Sigmoid colon (tissue), 7 donors: ENCODE data around the gene CHMP2A. TPM values are rescaled to one million over a fixed set of nuclear protein-coding genes. Genes with fewer than 3 reads are reported as not detected.

Source experiments
- DNase-seq: peaks from one replicate; pipeline ENCODE4 v3.0.0-alpha.2; 2019
- H3K27ac ChIP-seq, 4 donors: fragments of 200-600 bp; sonication (generic); one replicate each; pipeline ENCODE4 v1.5.1; 2016 to 2019; ENCODE audit warnings: mild to moderate bottlenecking in 1 of 4
- H3K27me3 ChIP-seq, 3 donors: fragments of 200-600 bp; sonication (generic); one replicate each; pipeline ENCODE4 v1.5.1; 2019; ENCODE audit warnings: mild to moderate bottlenecking in 1 of 3
- H3K36me3 ChIP-seq, 4 donors: fragments of 200-600 bp; sonication (generic); one replicate each; pipeline ENCODE4 v1.5.1; 2016 to 2019
- H3K4me1 ChIP-seq, 4 donors: fragments of 200-600 bp; sonication (generic); one replicate each; pipeline ENCODE4 v1.5.1; 2017 to 2019
- H3K4me3 ChIP-seq, 4 donors: fragments of 200-600 bp; sonication (generic); one replicate each; pipeline ENCODE4 v1.5.1; 2017 to 2019; ENCODE audit warnings: mild to moderate bottlenecking in 2 of 4, moderate library complexity in 1 of 4
- H3K9me3 ChIP-seq, 4 donors: fragments of 200-600 bp in 3 of 4; sonication (generic) in 3 of 4; one replicate each; pipeline versions ENCODE4 v1.5.1 to v1.6.1; 2013 to 2019
- EP300 ChIP-seq, 4 donors: sonication (generic); formaldehyde crosslinking; IDR thresholded peaks; one replicate each; pipeline ENCODE4 v1.6.1; 2017; ENCODE audit warnings: antibody characterized with exemption in 4 of 4
- POLR2A ChIP-seq, 2 donors: fragments of 450-650 bp; IDR thresholded peaks; one replicate each; pipeline ENCODE4 v1.6.1; 2016; ENCODE audit warnings: antibody characterized with exemption in 2 of 2, mild to moderate bottlenecking in 2 of 2, moderate library complexity in 2 of 2
- POLR2AphosphoS5 ChIP-seq, 4 donors: sonication (generic); formaldehyde crosslinking; IDR thresholded peaks; one replicate each; pipeline ENCODE4 v1.6.1; 2017; ENCODE audit warnings: antibody characterized with exemption in 4 of 4
- WGBS, 2 donors: extraction: QIAGEN DNeasy Blood & Tissue Kit; methylation state at CpG; one replicate each; pipeline ENCODE4 v1.1.7; 2013; 5-methylcytosine and 5-hydroxymethylcytosine counted together
- intact Hi-C: fragments of 100-400 bp; cut with DNase I; formaldehyde crosslinking; loops from one replicate; pipeline ENCODE4 v1.15.1; 2023
- polyA plus RNA-seq, 3 donors: library from polyadenylated mRNA; stranded (reverse); fragments of 200-250 nt; gene quantifications; one replicate each; pipeline ENCODE4 v1.2.3, GENCODE V29; 2013
- total RNA-seq, 4 donors: library from RNA; depleted of rRNA; stranded (reverse); fragments of >200 nt; gene quantifications; one replicate each; pipeline ENCODE4 v1.1.0, GENCODE V29; 2016
- TF ChIP-seq, protein P1 (sequence below), 4 experiments: fragments of 450-650 bp in 3 of 4; fragments of 200-600 bp in 1 of 4; IDR thresholded peaks; one replicate each; pipeline ENCODE4 v1.5.1; 2016 to 2019; ENCODE audit warnings: antibody characterized with exemption in 4 of 4, mild to moderate bottlenecking in 3 of 4, moderate library complexity in 2 of 4
- donor health status: healthy with polysubstance abuse.
- donor health status: Bipolar disorder and iron deficiency.
- donor health status: healthy.

CHMP2A gene
- total and polyA plus RNA-seq, 7 donors = 101 to 372 (median 144) TPM

DNA sequence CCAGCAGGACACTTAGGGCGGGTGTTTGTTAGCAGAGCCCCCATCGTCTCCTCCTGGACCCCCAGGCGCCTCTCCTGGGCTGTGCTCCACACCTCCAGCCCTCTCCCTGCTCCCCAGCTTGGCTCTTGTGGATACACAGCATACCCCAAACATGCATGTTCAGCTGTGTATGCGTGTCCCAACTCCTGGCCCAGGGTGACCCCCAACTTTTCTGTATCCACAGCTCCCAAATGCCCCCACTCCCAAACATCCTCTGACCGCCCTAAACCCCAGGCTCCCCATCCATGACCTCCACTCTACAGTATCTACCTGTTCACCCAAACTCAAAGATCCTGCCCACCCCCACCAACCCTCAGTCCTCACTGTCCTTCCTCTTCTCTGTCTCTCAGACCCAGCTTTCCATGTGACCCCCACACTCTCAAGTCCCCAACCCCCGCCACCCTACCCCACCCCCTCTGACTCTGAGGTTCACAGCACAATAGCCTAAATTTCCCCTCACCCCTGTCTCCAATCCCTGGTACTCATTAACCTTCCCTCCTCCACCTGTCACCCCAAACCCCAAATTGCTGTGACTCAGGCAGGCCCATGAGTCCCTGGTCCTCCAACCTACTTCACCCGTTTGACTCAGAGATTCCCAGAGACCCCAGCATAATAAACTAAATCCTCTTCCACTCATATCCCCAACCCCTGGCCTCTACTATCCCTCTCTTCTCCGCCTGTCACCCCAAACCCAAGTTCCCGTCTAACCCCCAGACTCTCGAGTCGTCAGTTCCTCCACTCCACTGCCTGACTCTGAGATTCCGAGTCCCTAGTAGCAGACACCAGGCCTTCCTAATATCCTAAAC is 2.5 kb upstream of the CHMP2A start:
- intact Hi-C loops = loop anchor here (2.0 kb wide), 1 partner anchor 15 kb away; the partner anchor contains the start of gene MZF1
- TF ChIP-seq POLR2A (IDR thresholded peaks at IDR 0.05) = no peak
- TF ChIP-seq EP300 (IDR thresholded peaks at IDR 0.05) = no peak
- TF ChIP-seq POLR2AphosphoS5 (IDR thresholded peaks at IDR 0.05) = no peak
- TF ChIP-seq, protein P1, sequence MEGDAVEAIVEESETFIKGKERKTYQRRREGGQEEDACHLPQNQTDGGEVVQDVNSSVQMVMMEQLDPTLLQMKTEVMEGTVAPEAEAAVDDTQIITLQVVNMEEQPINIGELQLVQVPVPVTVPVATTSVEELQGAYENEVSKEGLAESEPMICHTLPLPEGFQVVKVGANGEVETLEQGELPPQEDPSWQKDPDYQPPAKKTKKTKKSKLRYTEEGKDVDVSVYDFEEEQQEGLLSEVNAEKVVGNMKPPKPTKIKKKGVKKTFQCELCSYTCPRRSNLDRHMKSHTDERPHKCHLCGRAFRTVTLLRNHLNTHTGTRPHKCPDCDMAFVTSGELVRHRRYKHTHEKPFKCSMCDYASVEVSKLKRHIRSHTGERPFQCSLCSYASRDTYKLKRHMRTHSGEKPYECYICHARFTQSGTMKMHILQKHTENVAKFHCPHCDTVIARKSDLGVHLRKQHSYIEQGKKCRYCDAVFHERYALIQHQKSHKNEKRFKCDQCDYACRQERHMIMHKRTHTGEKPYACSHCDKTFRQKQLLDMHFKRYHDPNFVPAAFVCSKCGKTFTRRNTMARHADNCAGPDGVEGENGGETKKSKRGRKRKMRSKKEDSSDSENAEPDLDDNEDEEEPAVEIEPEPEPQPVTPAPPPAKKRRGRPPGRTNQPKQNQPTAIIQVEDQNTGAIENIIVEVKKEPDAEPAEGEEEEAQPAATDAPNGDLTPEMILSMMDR (IDR thresholded peaks at IDR 0.05) = no peak

DNA sequence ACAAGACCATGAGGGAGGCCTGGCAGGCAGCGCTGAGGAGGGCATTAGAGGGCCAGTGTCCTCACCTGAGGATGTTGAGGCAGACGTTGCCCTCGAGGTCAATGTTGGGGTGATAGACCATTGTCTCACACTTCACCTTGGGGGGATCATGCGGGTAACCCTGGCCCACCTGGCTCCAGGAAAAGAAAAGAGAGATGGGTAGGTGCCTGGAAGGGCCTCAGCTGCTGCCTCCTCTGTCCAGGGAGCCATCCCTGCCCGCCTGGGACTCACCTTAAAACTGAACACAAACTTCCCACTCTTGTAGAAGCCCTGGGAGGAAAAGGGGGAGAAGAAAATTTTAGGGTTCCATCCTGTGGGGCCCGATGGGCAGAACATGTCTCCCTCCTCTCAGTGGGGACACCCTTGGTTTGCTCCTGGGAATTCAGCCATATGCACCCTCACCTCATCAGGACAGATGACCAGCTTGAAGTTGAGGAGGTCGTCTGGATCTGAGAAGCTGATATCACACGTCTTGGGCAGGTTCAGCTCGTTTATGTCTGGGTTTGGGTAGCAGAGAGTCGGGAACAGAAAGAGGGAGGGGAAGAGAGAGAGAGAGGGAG is 1.8 kb upstream of the CHMP2A start:
- peaks cover 0 to 62% (median 53%) of the 10 kb centered on the region in 4 donors for H3K4me1 ChIP-seq
- intact Hi-C loops = no loop called here
- DNase-seq = peak; percentile 63
- H3K27me3 ChIP-seq = no peaks in the 10 kb centered on the region
- 54 to 63% methylated on average over 10 of the region's 10 CpGs for WGBS, 2 donors
- TF ChIP-seq, protein P1 (IDR thresholded peaks at IDR 0.05) = no peak
- TF ChIP-seq POLR2A (IDR thresholded peaks at IDR 0.05) = no peak
- TF ChIP-seq EP300 (IDR thresholded peaks at IDR 0.05) = no peak
- TF ChIP-seq POLR2AphosphoS5 (IDR thresholded peaks at IDR 0.05) = no peak
- peak overlapping the region in 3 of 4 donors; percentile 81 to 84 (median 83) for H3K4me3 ChIP-seq
- H3K9me3 ChIP-seq = no peaks in the 10 kb centered on the region
- H3K27ac ChIP-seq = peak overlapping the region; percentile 99 to 100 (median 100)
- H3K36me3 ChIP-seq = peaks cover 17 to 32% (median 21%) of the 10 kb centered on the region in 4 donors

More for the DNA sequence above, 2.5 kb upstream of the CHMP2A start:
- Histone ChIP-seq H3K36me3 (peaks cover 10 to 25% (median 16%) of the 10 kb centered on the region in 4 donors), H3K4me1 (peaks cover 0 to 69% (median 60%) of the 10 kb centered on the region in 4 donors), H3K4me3 (peak overlapping the region; percentile 81 to 86 (median 84)), H3K27me3 (no peaks in the 10 kb centered on the region), H3K27ac (peak overlapping the region; percentile 99 to 100 (median 100)), H3K9me3 (no peaks in the 10 kb centered on the region)
- DNase-seq = peak; percentile 65
- 25 to 32% methylated on average over 12 of the region's 12 CpGs for WGBS, 2 donors

DNA sequence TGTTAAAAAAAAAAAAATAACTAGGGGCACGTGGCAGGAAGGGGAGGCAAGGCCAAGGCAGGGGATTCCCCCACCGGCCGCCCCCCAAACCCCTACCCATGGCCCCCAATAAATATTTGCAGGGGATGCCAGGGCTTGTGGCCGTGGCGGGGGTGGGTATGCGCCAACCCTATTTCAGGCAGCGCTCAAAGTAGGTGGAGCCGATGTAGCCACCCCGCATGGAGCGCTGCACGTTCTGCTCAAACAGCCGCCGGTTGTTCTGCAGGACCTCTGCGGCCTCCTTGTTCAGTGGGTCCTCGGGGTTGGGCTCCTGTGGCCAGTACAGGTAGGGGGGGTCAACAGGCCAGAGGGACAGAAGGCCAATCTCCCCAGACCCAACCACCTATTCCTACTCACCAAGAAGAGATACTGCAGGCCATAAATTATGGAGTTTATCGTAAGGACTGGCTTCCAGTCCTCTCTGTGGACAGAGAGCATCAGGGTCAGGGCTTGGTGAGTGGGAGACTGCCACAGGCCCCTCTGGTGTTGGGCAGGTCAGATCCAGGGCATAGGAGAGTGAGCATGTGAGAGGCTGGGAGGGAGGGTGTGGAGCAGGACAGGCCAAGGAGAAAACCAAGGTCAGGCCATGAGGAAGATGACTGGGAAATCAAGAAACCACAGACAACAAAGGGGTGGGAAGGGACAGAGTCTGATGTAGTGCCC is 1.2 kb upstream of the CHMP2A start:
- no peaks in the 10 kb centered on the region for H3K9me3 ChIP-seq
- peaks cover 23 to 38% (median 28%) of the 10 kb centered on the region in 4 donors for H3K36me3 ChIP-seq
- intact Hi-C loops = loop anchor here (1.0 to 2.0 kb wide), 2 partner anchors 12 to 37 kb away; partner anchors contain the start of genes TRIM28 and ZBTB45
- peak; percentile 68 for DNase-seq
- no peaks in the 10 kb centered on the region for H3K27me3 ChIP-seq
- H3K4me3 ChIP-seq = no peak overlapping the region
- H3K4me1 ChIP-seq = peaks cover 0 to 57% (median 46%) of the 10 kb centered on the region in 4 donors
- H3K27ac ChIP-seq = peak overlapping the region; percentile 99 to 100 (median 100)
- no peak for TF ChIP-seq EP300 (IDR thresholded peaks at IDR 0.05)
- TF ChIP-seq, protein P1 (IDR thresholded peaks at IDR 0.05) = no peak
- no peak for TF ChIP-seq POLR2AphosphoS5 (IDR thresholded peaks at IDR 0.05)
- no peak for TF ChIP-seq POLR2A (IDR thresholded peaks at IDR 0.05)
- 86 to 89% methylated on average over 16 of the region's 16 CpGs for WGBS, 2 donors

DNA sequence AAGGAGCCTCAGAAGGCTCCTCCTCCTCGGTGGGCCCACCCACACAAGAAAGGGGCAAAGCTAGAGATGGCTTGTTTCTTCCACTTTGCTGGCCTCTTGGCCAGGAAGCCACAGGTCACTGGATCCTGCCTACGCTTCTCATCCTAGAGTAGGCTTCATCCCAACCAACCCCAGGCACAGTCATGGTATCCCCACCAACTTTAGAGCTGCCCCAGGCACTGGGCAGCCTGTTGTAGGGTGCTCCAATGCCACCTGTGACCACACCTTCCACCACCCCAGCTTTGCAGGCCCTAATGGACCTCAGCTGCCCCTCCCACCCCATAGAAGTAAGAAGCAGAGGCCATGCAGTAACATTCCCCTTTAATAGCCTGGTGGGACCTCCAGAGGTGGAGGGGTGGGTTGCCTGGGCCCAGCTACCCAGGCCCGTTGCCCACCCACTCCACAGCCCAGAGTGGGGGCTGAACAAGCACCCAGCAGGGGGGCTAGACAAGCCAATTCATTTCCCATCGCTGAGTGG is 522 bp upstream of the CHMP2A start:
- intact Hi-C loops = loop anchor here (1.0 to 2.0 kb wide), 2 partner anchors 11 to 37 kb away; partner anchors contain the start of genes TRIM28 and ZBTB45
- no peak for TF ChIP-seq POLR2AphosphoS5 (IDR thresholded peaks at IDR 0.05)
- TF ChIP-seq POLR2A (IDR thresholded peaks at IDR 0.05) = no peak
- no peak for TF ChIP-seq EP300 (IDR thresholded peaks at IDR 0.05)
- TF ChIP-seq, protein P1 (IDR thresholded peaks at IDR 0.05) = no peak
- 45 to 53% methylated on average over 4 of the region's 4 CpGs for WGBS, 2 donors
- H3K9me3 ChIP-seq = no peaks in the 10 kb centered on the region
- H3K27ac ChIP-seq = peak overlapping the region; percentile 99 to 100 (median 100)
- peak; percentile 66 for DNase-seq
- peaks cover 30 to 45% (median 34%) of the 10 kb centered on the region in 4 donors for H3K36me3 ChIP-seq
- peaks cover 0 to 57% (median 46%) of the 10 kb centered on the region in 4 donors for H3K4me1 ChIP-seq
- H3K4me3 ChIP-seq = peak overlapping the region; percentile 44 to 86 (median 77)
- no peaks in the 10 kb centered on the region for H3K27me3 ChIP-seq
